ENCODE results near the gene SYT7.

SYT7 gene

DNA sequence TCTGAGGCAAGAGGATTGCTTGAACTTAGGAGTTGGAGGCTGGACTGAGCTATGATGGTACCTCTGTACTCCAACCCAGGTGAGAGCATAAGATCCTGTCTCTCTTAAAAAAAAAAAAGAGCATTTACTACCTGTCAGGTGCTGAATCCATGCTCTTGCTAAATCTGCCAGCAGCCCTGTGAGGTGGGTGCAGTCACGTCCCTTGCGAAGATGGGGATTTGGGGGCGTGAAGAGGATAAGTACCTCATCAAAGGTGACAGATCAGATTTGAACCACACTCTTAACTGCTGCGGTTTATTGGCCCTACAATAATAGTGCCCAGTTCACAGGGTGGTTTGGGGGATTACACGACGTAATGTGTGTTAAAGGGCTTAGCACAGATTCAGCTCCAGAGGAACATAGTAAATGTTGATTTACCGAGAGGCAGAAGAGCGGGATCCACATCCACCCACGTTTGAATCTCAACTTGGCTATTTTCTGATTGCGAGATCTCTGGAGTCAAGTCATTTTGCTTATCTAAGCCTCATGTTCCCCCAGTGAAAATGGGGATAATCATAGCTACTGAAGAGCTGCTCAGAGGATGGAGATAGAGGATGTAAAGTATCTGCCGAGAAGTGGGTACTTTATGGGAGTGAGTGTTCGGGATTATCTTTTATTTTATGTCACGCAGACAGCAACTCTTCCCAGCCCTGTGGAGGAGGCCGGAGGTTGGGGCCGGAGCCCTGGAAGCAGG is 100.4 kb downstream of the SYT7 start:
- TF ChIP-seq POLR2AphosphoS5 (IDR thresholded peaks at IDR 0.05; ENCODE audit: low read depth, low read length) (no peak), FOXP2 (optimal IDR thresholded peaks at IDR 0.05; ENCODE audit: borderline replicate concordance, extremely low read depth, extremely low read length, insufficient read depth) (no peak), TAF1 (IDR thresholded peaks at IDR 0.05; ENCODE audit: borderline replicate concordance, insufficient read depth, low read length) (no peak), SIN3A (IDR thresholded peaks at IDR 0.05; ENCODE audit: borderline replicate concordance, insufficient read depth, low read length) (no peak)
- TF ChIP-seq, protein P1, sequence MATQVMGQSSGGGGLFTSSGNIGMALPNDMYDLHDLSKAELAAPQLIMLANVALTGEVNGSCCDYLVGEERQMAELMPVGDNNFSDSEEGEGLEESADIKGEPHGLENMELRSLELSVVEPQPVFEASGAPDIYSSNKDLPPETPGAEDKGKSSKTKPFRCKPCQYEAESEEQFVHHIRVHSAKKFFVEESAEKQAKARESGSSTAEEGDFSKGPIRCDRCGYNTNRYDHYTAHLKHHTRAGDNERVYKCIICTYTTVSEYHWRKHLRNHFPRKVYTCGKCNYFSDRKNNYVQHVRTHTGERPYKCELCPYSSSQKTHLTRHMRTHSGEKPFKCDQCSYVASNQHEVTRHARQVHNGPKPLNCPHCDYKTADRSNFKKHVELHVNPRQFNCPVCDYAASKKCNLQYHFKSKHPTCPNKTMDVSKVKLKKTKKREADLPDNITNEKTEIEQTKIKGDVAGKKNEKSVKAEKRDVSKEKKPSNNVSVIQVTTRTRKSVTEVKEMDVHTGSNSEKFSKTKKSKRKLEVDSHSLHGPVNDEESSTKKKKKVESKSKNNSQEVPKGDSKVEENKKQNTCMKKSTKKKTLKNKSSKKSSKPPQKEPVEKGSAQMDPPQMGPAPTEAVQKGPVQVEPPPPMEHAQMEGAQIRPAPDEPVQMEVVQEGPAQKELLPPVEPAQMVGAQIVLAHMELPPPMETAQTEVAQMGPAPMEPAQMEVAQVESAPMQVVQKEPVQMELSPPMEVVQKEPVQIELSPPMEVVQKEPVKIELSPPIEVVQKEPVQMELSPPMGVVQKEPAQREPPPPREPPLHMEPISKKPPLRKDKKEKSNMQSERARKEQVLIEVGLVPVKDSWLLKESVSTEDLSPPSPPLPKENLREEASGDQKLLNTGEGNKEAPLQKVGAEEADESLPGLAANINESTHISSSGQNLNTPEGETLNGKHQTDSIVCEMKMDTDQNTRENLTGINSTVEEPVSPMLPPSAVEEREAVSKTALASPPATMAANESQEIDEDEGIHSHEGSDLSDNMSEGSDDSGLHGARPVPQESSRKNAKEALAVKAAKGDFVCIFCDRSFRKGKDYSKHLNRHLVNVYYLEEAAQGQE (IDR thresholded peaks at IDR 0.05; ENCODE audit: insufficient read depth in 1 of 2, low read depth in 2 of 2, low read length in 2 of 2), result no peak

DNA sequence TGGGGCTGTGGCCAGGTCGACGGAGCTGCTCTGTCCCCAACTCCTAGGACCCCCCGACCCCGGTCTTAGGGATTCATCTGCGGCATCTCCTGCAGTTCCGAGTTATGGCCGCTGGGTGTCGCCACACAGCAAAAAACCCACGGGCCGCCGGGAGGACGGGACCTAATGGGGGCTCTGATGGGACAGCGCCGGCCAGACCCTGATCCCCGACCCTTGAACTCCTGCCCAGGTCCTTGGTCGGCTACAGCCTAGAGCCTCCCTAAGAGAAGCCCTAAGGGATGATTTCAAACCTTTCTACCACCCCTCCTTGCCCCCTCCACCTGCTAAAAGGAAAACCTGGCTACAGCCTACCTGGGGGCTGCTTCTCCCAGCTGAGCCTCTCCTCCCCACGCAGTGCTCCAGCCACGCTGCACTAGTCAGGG is 103.1 kb downstream of the SYT7 start:
- TF ChIP-seq, protein P1 (IDR thresholded peaks at IDR 0.05; ENCODE audit: insufficient read depth in 1 of 2, low read depth in 2 of 2, low read length in 2 of 2), result 0 out of 4 replicates have a peak, but pooled peaks of 1 of the 2 experiments have one; percentile 38
- no peak for TF ChIP-seq TAF1 (IDR thresholded peaks at IDR 0.05; ENCODE audit: borderline replicate concordance, insufficient read depth, low read length)

DNA sequence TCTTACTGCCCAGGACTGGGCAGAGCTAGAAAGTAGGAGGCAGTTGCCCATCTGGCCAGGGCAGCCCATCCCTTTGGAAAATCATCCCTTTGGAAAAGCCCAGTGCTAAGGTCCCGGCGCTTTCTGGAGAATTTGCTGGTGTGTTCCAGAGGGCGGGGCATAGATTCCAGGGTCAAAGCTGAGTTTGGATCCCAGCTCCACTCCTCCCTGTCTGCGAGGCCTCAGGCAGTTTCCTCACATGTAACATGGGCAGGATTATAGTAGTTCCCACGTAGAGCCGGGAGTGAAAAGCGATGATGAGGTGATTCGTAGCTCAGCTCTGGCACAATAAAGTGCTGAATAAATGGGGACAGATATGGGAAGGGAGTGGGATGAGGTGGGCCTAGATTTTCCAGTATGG is 103.8 kb downstream of the SYT7 start:
- TF ChIP-seq TAF1 (IDR thresholded peaks at IDR 0.05; ENCODE audit: borderline replicate concordance, insufficient read depth, low read length), result no peak

DNA sequence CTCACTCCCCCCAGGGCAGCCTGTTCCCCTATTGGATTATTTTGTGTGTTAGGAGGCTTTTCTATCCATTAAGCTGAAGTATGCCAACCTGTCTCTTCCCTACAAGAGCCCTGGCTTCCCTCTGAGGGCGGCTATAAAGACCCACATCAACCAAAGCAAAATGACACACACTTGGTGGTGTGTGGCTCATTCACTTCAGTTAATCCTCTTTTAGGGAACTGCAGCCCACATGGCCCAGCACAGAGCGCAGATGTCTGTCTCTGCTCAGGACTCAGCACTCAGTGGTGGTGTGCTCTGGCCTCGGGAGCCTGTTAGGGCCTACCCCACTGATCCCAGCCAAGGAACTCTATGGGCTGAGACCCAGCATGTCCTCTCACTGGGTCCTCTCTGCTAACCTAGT is 104.5 kb downstream of the SYT7 start:
- no peak for TF ChIP-seq TAF1 (IDR thresholded peaks at IDR 0.05; ENCODE audit: borderline replicate concordance, insufficient read depth, low read length)
- no peak for TF ChIP-seq POLR2AphosphoS5 (IDR thresholded peaks at IDR 0.05; ENCODE audit: low read depth, low read length)
- TF ChIP-seq, protein P1 (IDR thresholded peaks at IDR 0.05; ENCODE audit: insufficient read depth in 1 of 2, low read depth in 2 of 2, low read length in 2 of 2), result no peak
- TF ChIP-seq FOXP2 (optimal IDR thresholded peaks at IDR 0.05; ENCODE audit: borderline replicate concordance, extremely low read depth, extremely low read length, insufficient read depth), result no peak
- TF ChIP-seq SIN3A (IDR thresholded peaks at IDR 0.05; ENCODE audit: borderline replicate concordance, insufficient read depth, low read length), result no peak

DNA sequence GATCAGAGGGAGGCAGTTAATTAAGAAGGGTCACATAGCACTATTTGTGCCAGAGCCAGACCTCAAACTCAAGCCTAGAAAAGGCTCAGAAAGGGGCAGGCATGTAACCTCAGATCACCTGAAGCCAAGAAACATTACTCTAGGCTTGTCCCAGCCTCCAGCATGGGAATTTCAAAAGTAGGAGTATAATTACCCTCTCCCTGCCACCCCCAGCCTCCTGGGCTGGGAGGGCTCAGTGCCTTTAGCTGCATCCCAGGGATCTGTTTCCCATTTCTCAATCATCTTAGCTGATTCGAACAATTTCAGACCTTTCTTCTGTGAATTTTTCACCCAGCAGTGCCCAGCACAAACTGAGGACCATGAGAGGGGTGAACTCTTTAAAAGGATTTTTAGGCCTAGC is 105.4 kb downstream of the SYT7 start:
- TF ChIP-seq SIN3A (IDR thresholded peaks at IDR 0.05; ENCODE audit: borderline replicate concordance, insufficient read depth, low read length) (no peak), FOXP2 (optimal IDR thresholded peaks at IDR 0.05; ENCODE audit: borderline replicate concordance, extremely low read depth, extremely low read length, insufficient read depth) (no peak), POLR2AphosphoS5 (IDR thresholded peaks at IDR 0.05; ENCODE audit: low read depth, low read length) (no peak), TAF1 (IDR thresholded peaks at IDR 0.05; ENCODE audit: borderline replicate concordance, insufficient read depth, low read length) (no peak)
- TF ChIP-seq, protein P1 (IDR thresholded peaks at IDR 0.05; ENCODE audit: insufficient read depth in 1 of 2, low read depth in 2 of 2, low read length in 2 of 2), result no peak

Data from PFSK-1 (cell line).